Retinal pigment epithelial cell (primary cell): ENCODE data around the gene PTPRN2.

Experiments used
- DNase-seq: peaks from one replicate; pipeline ENCODE4 v3.0.0-alpha.2; 2010; ENCODE audit warnings: low read depth
- H3K4me3 ChIP-seq: 2 replicates; pipeline ENCODE4 v1.5.1; 2011; ENCODE audit warnings: mild to moderate bottlenecking, low read length, control low read depth, moderate library complexity
- CTCF ChIP-seq: conservative IDR thresholded peaks from 2 replicates; pipeline ENCODE4 v1.5.1; 2011; ENCODE audit warnings: low read depth, low read length, control low read depth, inconsistent platforms

The PTPRN2 gene

GRCh38 chr7:158139499-158139898 is 448.1 kb downstream of the PTPRN2 start:
- TF ChIP-seq CTCF = no peak

GRCh38 chr7:158138329-158138597 is 449.4 kb downstream of the PTPRN2 start:
- H3K4me3 ChIP-seq = no peak overlapping the region
- no peak for TF ChIP-seq CTCF
- DNase-seq = no peak

More at GRCh38 chr7:158139499-158139898, 448.1 kb downstream of the PTPRN2 start:
- no peak overlapping the region for H3K4me3 ChIP-seq
- no peak for DNase-seq

- TF ChIP-seq CTCF = no peak
- no peak for DNase-seq
- H3K4me3 ChIP-seq = no peak overlapping the region
These were observed 449.9 kb downstream of the PTPRN2 start for GRCh38 chr7:158137516-158138328.

- H3K4me3 ChIP-seq = no peak overlapping the region
- no peak for TF ChIP-seq CTCF
- DNase-seq = no peak
These were observed 451.7 kb downstream of the PTPRN2 start for GRCh38 chr7:158135931-158136330.

GRCh38 chr7:158134824-158135223 is 452.8 kb downstream of the PTPRN2 start:
- no peak for TF ChIP-seq CTCF
- no peak for DNase-seq
- no peak overlapping the region for H3K4me3 ChIP-seq

GRCh38 chr7:158133515-158134271 is 453.9 kb downstream of the PTPRN2 start:
- no peak for DNase-seq
- H3K4me3 ChIP-seq = no peak overlapping the region
- no peak for TF ChIP-seq CTCF

GRCh38 chr7:158133057-158133456 is 454.6 kb downstream of the PTPRN2 start:
- no peak for TF ChIP-seq CTCF
- H3K4me3 ChIP-seq = no peak overlapping the region
- DNase-seq = no peak
